ENCODE data around the gene SCG5. TPM values are rescaled to one million over a fixed set of nuclear protein-coding genes. Genes with fewer than 3 reads are reported as not detected.

Gene SCG5
- total RNA-seq, 1 donor from 2014 or later, result 53.7 TPM

GRCh38 chr15:32700501-32701150 is 59.1 kb downstream of the SCG5 start:
- no peak overlapping the region for H3K27ac Mint-ChIP-seq
- H3K36me3 Mint-ChIP-seq, result peaks cover 7% of the 10 kb centered on the region
- no peak overlapping the region for H3K4me3 Mint-ChIP-seq
- no peaks in the 10 kb centered on the region for H3K9me3 Mint-ChIP-seq
- H3K27me3 Mint-ChIP-seq (ENCODE audit: low read depth), result peaks cover 15% of the 10 kb centered on the region
- DNase-seq (ENCODE audit: low spot score in 2 of 2, unreplicated experiment in 2 of 2), result no peak
- no peak for TF ChIP-seq CTCF (IDR thresholded peaks at IDR 0.05; ENCODE audit: unreplicated experiment)
- H3K4me1 Mint-ChIP-seq, result peaks cover 12% of the 10 kb centered on the region

GRCh38 chr15:32701863-32702262 is 60.4 kb downstream of the SCG5 start:
- Mint-ChIP-seq H3K4me1 (peaks cover 12% of the 10 kb centered on the region), H3K27ac (no peak overlapping the region), H3K4me3 (no peak overlapping the region), H3K9me3 (no peaks in the 10 kb centered on the region), H3K27me3 (ENCODE audit: low read depth) (peaks cover 23% of the 10 kb centered on the region), H3K36me3 (peaks cover 7% of the 10 kb centered on the region)
- TF ChIP-seq CTCF (IDR thresholded peaks at IDR 0.05; ENCODE audit: unreplicated experiment), result no peak
- DNase-seq (ENCODE audit: low spot score in 2 of 2, unreplicated experiment in 2 of 2), result no peak

- H3K27ac Mint-ChIP-seq, result no peak overlapping the region
- DNase-seq (ENCODE audit: low spot score in 2 of 2, unreplicated experiment in 2 of 2), result no peak
- peaks cover 42% of the 10 kb centered on the region for H3K27me3 Mint-ChIP-seq (ENCODE audit: low read depth)
- H3K36me3 Mint-ChIP-seq, result no peaks in the 10 kb centered on the region
- TF ChIP-seq CTCF (IDR thresholded peaks at IDR 0.05; ENCODE audit: unreplicated experiment), result no peak
- H3K4me1 Mint-ChIP-seq, result peaks cover 12% of the 10 kb centered on the region
- no peaks in the 10 kb centered on the region for H3K9me3 Mint-ChIP-seq
- no peak overlapping the region for H3K4me3 Mint-ChIP-seq
These were observed 63.0 kb downstream of the SCG5 start for GRCh38 chr15:32704395-32704981.

- TF ChIP-seq CTCF (IDR thresholded peaks at IDR 0.05; ENCODE audit: unreplicated experiment), result no peak
- peaks cover 12% of the 10 kb centered on the region for H3K4me1 Mint-ChIP-seq
- no peak for DNase-seq (ENCODE audit: low spot score in 2 of 2, unreplicated experiment in 2 of 2)
- no peak overlapping the region for H3K4me3 Mint-ChIP-seq
- no peak overlapping the region for H3K27ac Mint-ChIP-seq
- no peaks in the 10 kb centered on the region for H3K36me3 Mint-ChIP-seq
- H3K27me3 Mint-ChIP-seq (ENCODE audit: low read depth), result peaks cover 49% of the 10 kb centered on the region
- H3K9me3 Mint-ChIP-seq, result no peaks in the 10 kb centered on the region
These were observed 63.9 kb downstream of the SCG5 start for GRCh38 chr15:32705446-32705845.

GRCh38 chr15:32706704-32707103 is 65.2 kb downstream of the SCG5 start:
- Mint-ChIP-seq H3K4me1 (peaks cover 11% of the 10 kb centered on the region), H3K36me3 (no peaks in the 10 kb centered on the region), H3K27ac (no peak overlapping the region), H3K4me3 (no peak overlapping the region), H3K27me3 (ENCODE audit: low read depth) (peaks cover 54% of the 10 kb centered on the region), H3K9me3 (no peaks in the 10 kb centered on the region)
- DNase-seq (ENCODE audit: low spot score in 2 of 2, unreplicated experiment in 2 of 2), result no peak
- TF ChIP-seq CTCF (IDR thresholded peaks at IDR 0.05; ENCODE audit: unreplicated experiment), result no peak

Data from mesothelial cell of epicardium (in vitro differentiated cells).